GM12878 (cell line): ENCODE results near the gene LDLR. TPM values are rescaled to one million over a fixed set of nuclear protein-coding genes. Genes with fewer than 3 reads are reported as not detected.
A peak's percentile ranks its signal among the peaks of the same experiment; 100 is the strongest.

ENCODE experiments used
- ATF7 ChIP-seq: fragments of 450-650 bp; IDR thresholded peaks from 2 replicates; pipeline ENCODE4 v1.6.1; 2016; ENCODE audit warnings: low read depth, mild to moderate bottlenecking
- BACH1 ChIP-seq: fragments of 450-650 bp; IDR thresholded peaks from 2 replicates; pipeline ENCODE4 v1.6.1; 2017; ENCODE audit warnings: mild to moderate bottlenecking, borderline replicate concordance
- BRCA1 ChIP-seq: IDR thresholded peaks from 2 replicates; pipeline ENCODE4 v1.6.1; 2011; ENCODE audit warnings: low read depth, low read length, improper control_type of control experiment
- EED ChIP-seq: sonication (generic); IDR thresholded peaks from 2 replicates; pipeline ENCODE4 v1.6.1; 2016; ENCODE audit warnings: antibody characterized with exemption, low read depth
- IKZF2 ChIP-seq, 2 experiments: fragments of 450-650 bp; IDR thresholded peaks; 2 replicates each; pipeline ENCODE4 v1.6.1; 2017; ENCODE audit warnings: mild to moderate bottlenecking in 2 of 2, moderate library complexity in 2 of 2
- KLF5 ChIP-seq: fragments of 450-650 bp; IDR thresholded peaks from 2 replicates; pipeline ENCODE4 v1.6.1; 2014; ENCODE audit warnings: mild to moderate bottlenecking; ENCODE audit not compliant: partially characterized antibody
- LARP7 ChIP-seq: fragments of 450-650 bp; IDR thresholded peaks from 2 replicates; pipeline ENCODE4 v1.6.1; 2017; ENCODE audit warnings: mild to moderate bottlenecking
- MEF2B ChIP-seq: fragments of 450-650 bp; IDR thresholded peaks from 2 replicates; pipeline ENCODE4 v1.6.1; 2018; ENCODE audit warnings: mild to moderate bottlenecking, moderate library complexity; ENCODE audit not compliant: partially characterized antibody, poor library complexity, severe bottlenecking
- MTA2 ChIP-seq: fragments of 450-650 bp; IDR thresholded peaks from 2 replicates; pipeline ENCODE4 v1.6.1; 2016; ENCODE audit warnings: low read depth, mild to moderate bottlenecking, moderate library complexity
- MTA3 ChIP-seq: IDR thresholded peaks from 2 replicates; pipeline ENCODE4 v1.6.1; 2012; ENCODE audit warnings: low read length, inconsistent platforms, borderline replicate concordance
- NBN ChIP-seq: fragments of 450-650 bp; IDR thresholded peaks from 2 replicates; pipeline ENCODE4 v1.6.1; 2016
- NR2F1 ChIP-seq: fragments of 450-650 bp; conservative IDR thresholded peaks from 2 replicates; pipeline ENCODE4 v1.6.1; 2017; ENCODE audit warnings: mild to moderate bottlenecking
- PAX5 ChIP-seq: IDR thresholded peaks from 2 replicates; pipeline ENCODE4 v1.6.1; 2011; ENCODE audit warnings: low read depth, low read length, borderline replicate concordance
- POU2F2 ChIP-seq: IDR thresholded peaks from 3 replicates; pipeline ENCODE4 v1.6.1; 2011; ENCODE audit warnings: low read depth, mild to moderate bottlenecking, low read length, borderline replicate concordance
- RAD51 ChIP-seq: fragments of 450-650 bp; IDR thresholded peaks from 2 replicates; pipeline ENCODE4 v1.6.1; 2016; ENCODE audit warnings: moderate library complexity, mild to moderate bottlenecking, inconsistent platforms
- RELA ChIP-seq: fragments of 450-650 bp; IDR thresholded peaks from 2 replicates; pipeline ENCODE4 v1.8.0; 2014; ENCODE audit warnings: borderline replicate concordance; ENCODE audit not compliant: partially characterized antibody
- SMARCA5 ChIP-seq: fragments of 450-650 bp; IDR thresholded peaks from 2 replicates; pipeline ENCODE4 v1.6.1; 2017; ENCODE audit warnings: mild to moderate bottlenecking
- SRF ChIP-seq, 2 experiments: IDR thresholded peaks; 2 replicates each; pipeline ENCODE4 v1.6.1; 2011; ENCODE audit warnings: low read depth in 2 of 2, low read length in 2 of 2, mild to moderate bottlenecking in 1 of 2, moderate library complexity in 1 of 2
- ZNF217 ChIP-seq: fragments of 450-650 bp; IDR thresholded peaks from 2 replicates; pipeline ENCODE4 v1.6.1; 2017; ENCODE audit warnings: antibody characterized with exemption, mild to moderate bottlenecking
- ZSCAN29 ChIP-seq: fragments of 450-650 bp; IDR thresholded peaks from 2 replicates; pipeline ENCODE4 v1.6.1; 2017; ENCODE audit warnings: mild to moderate bottlenecking, moderate library complexity
- polyA plus RNA-seq, 11 experiments: library from polyadenylated mRNA; depleted of rRNA in 4 of 11; unstranded in 6 of 11; stranded (reverse) in 5 of 11; fragments of >200 nt; fragmentation: Nextera tagmentation in 4 of 11; fragmentation: Illumina TruSeq in 1 of 11; extraction: Ambion mirVana in 4 of 11; extraction: Trizol in 1 of 11; gene quantifications; 1 replicate in 1 of 11; 2 replicates in 10 of 11; pipeline versions ENCODE4 v1.2.1 to v1.2.3, GENCODE V29; 2011 to 2016; ENCODE audit warnings: inconsistent platforms in 2 of 11, missing spikeins in 2 of 11, low read depth in 1 of 11
- total RNA-seq, 4 experiments: library from RNA; depleted of rRNA in 3 of 4; stranded (reverse); fragments of >200 nt in 3 of 4; fragmentation: Illumina TruSeq in 1 of 4; extraction: Trizol in 1 of 4; gene quantifications; 2 replicates each; pipeline versions ENCODE4 v1.2.1 to v1.2.3, GENCODE V29; 2013 to 2021
- TF ChIP-seq, protein P1 (sequence below): fragments of 450-650 bp; IDR thresholded peaks from 2 replicates; pipeline ENCODE4 v1.6.1; 2016; ENCODE audit warnings: mild to moderate bottlenecking
- TF ChIP-seq, protein P2 (sequence below): IDR thresholded peaks from 2 replicates; pipeline ENCODE4 v1.6.1; 2012; ENCODE audit warnings: low read depth, low read length, improper control_type of control experiment
- TF ChIP-seq, protein P3 (sequence below): IDR thresholded peaks from 2 replicates; pipeline ENCODE4 v1.6.1; 2011; ENCODE audit warnings: low read depth, mild to moderate bottlenecking, low read length, moderate library complexity, borderline replicate concordance; ENCODE audit errors: extremely low read depth
- TF ChIP-seq, protein P4 (sequence below): IDR thresholded peaks from 2 replicates; pipeline ENCODE4 v1.6.1; 2012; ENCODE audit warnings: low read depth, low read length, improper control_type of control experiment
- TF ChIP-seq, protein P5 (sequence below): fragments of 450-650 bp; IDR thresholded peaks from 2 replicates; pipeline ENCODE4 v1.6.1; 2017; ENCODE audit warnings: low read depth, mild to moderate bottlenecking, moderate library complexity

LDLR gene
- total and polyA plus RNA-seq, 10 of the 15 experiments (the other 5 are each of a cell fraction or from before 2014, with no cell fraction given): 11.3 to 59.2 (median 27.3) TPM

DNA sequence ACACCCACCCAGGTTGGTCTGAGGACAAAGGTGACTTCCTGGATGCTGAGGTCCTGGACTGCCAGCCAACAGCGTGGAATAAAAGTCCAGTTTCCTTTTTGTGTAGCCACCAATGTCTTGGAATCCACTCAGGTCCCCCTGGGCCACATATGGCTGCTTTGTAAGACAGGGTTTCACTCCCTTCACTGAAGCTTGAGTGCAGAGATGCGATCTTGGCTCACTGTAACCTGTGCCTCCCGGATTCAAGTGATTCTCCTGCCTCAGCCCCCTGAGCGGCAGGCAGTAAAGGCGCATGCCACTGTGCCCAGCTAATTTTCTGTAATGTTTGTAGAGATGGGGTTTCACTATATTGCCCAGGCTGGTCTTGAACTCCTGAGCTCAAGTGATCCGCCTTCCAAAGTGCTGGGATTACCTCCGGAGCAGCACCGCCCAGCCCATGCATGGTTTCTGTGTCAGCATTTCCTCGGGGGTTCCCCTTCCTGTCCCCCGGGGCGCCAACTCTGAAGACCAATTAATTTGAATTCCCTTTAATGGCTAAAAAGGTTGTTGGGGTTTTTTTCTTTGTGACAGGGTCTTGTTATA is 90.5 kb downstream of the LDLR start (continued):
- TF ChIP-seq NR2F1 (0 out of 2 replicates have a peak, but pooled peaks have one; percentile 37), SRF (IDR thresholded peaks at IDR 0.05; ENCODE audit: low read depth in 2 of 2, low read length in 2 of 2) (peak in 1 of 2 experiments; percentile 84; a peak in 2 of 4 replicates), ATF7 (0 out of 2 replicates have a peak, but pooled peaks have one; percentile 50), POU2F2 (peak; percentile 59; the same call in 1 of the 3 replicates), BRCA1 (no peak), SMARCA5 (peak; percentile 39), BACH1 (peak; percentile 44; the same call in 1 of the 2 replicates), MTA2 (peak; percentile 83), KLF5 (peak; percentile 75), NBN (peak; percentile 63; the same call in 1 of the 2 replicates), MTA3 (0 out of 2 replicates have a peak, but pooled peaks have one; percentile 29), MEF2B (peak; percentile 96), RAD51 (no peak), LARP7 (no peak), EED (peak; percentile 86), ZNF217 (0 out of 2 replicates have a peak, but pooled peaks have one; percentile 67), ZSCAN29 (no peak), PAX5 (0 out of 2 replicates have a peak, but pooled peaks have one; percentile 18), RELA (peak; percentile 75), IKZF2 (IDR thresholded peaks at IDR 0.05) (peak; percentile 78 to 83)
- TF ChIP-seq, protein P1, sequence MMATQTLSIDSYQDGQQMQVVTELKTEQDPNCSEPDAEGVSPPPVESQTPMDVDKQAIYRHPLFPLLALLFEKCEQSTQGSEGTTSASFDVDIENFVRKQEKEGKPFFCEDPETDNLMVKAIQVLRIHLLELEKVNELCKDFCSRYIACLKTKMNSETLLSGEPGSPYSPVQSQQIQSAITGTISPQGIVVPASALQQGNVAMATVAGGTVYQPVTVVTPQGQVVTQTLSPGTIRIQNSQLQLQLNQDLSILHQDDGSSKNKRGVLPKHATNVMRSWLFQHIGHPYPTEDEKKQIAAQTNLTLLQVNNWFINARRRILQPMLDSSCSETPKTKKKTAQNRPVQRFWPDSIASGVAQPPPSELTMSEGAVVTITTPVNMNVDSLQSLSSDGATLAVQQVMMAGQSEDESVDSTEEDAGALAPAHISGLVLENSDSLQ: peak; percentile 9; the same call in 1 of the 2 replicates
- TF ChIP-seq, protein P2, sequence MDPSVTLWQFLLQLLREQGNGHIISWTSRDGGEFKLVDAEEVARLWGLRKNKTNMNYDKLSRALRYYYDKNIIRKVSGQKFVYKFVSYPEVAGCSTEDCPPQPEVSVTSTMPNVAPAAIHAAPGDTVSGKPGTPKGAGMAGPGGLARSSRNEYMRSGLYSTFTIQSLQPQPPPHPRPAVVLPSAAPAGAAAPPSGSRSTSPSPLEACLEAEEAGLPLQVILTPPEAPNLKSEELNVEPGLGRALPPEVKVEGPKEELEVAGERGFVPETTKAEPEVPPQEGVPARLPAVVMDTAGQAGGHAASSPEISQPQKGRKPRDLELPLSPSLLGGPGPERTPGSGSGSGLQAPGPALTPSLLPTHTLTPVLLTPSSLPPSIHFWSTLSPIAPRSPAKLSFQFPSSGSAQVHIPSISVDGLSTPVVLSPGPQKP: peak; percentile 13; the same call in 1 of the 2 replicates
- TF ChIP-seq, protein P3, sequence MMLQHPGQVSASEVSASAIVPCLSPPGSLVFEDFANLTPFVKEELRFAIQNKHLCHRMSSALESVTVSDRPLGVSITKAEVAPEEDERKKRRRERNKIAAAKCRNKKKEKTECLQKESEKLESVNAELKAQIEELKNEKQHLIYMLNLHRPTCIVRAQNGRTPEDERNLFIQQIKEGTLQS: no peak
- TF ChIP-seq, protein P4, sequence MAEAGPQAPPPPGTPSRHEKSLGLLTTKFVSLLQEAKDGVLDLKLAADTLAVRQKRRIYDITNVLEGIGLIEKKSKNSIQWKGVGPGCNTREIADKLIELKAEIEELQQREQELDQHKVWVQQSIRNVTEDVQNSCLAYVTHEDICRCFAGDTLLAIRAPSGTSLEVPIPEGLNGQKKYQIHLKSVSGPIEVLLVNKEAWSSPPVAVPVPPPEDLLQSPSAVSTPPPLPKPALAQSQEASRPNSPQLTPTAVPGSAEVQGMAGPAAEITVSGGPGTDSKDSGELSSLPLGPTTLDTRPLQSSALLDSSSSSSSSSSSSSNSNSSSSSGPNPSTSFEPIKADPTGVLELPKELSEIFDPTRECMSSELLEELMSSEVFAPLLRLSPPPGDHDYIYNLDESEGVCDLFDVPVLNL: peak; percentile 73
- TF ChIP-seq, protein P5, sequence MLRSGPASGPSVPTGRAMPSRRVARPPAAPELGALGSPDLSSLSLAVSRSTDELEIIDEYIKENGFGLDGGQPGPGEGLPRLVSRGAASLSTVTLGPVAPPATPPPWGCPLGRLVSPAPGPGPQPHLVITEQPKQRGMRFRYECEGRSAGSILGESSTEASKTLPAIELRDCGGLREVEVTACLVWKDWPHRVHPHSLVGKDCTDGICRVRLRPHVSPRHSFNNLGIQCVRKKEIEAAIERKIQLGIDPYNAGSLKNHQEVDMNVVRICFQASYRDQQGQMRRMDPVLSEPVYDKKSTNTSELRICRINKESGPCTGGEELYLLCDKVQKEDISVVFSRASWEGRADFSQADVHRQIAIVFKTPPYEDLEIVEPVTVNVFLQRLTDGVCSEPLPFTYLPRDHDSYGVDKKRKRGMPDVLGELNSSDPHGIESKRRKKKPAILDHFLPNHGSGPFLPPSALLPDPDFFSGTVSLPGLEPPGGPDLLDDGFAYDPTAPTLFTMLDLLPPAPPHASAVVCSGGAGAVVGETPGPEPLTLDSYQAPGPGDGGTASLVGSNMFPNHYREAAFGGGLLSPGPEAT: peak; percentile 76
